HepG2 (cell line): ENCODE data around the gene DTD2. TPM values are rescaled to one million over a fixed set of nuclear protein-coding genes. Genes with fewer than 3 reads are reported as not detected.

Experiments
- CAMTA2 ChIP-seq: sonication (generic); formaldehyde crosslinking; IDR thresholded peaks from 2 replicates; pipeline ENCODE4 v1.4.0; 2020; ENCODE audit warnings: mild to moderate bottlenecking, missing genetic modification reagents, borderline replicate concordance
- GATAD2A ChIP-seq: IDR thresholded peaks from 2 replicates; pipeline ENCODE4 v1.6.1; 2016
- HOXA5 ChIP-seq: sonication (generic); formaldehyde crosslinking; IDR thresholded peaks from 2 replicates; pipeline ENCODE4 v1.4.0; 2020; ENCODE audit warnings: missing genetic modification reagents
- MAX ChIP-seq: IDR thresholded peaks from 2 replicates; pipeline ENCODE4 v1.6.1; 2012; ENCODE audit warnings: inconsistent platforms
- MYC ChIP-seq: sonication (generic); formaldehyde crosslinking; IDR thresholded peaks from 2 replicates; pipeline ENCODE4 v1.9.0; 2021; ENCODE audit warnings: missing genetic modification reagents, borderline replicate concordance
- NFAT5 ChIP-seq: sonication (generic); formaldehyde crosslinking; IDR thresholded peaks from 2 replicates; pipeline ENCODE4 v1.4.0; 2020; ENCODE audit warnings: missing genetic modification reagents
- RARG ChIP-seq: sonication (generic); formaldehyde crosslinking; IDR thresholded peaks from 2 replicates; pipeline ENCODE4 v1.4.0; 2020; ENCODE audit warnings: low read depth, mild to moderate bottlenecking, missing genetic modification reagents
- SNAI1 ChIP-seq: sonication (generic); formaldehyde crosslinking; IDR thresholded peaks from 2 replicates; pipeline ENCODE4 v1.5.0; 2020; ENCODE audit warnings: mild to moderate bottlenecking, missing genetic modification reagents, borderline replicate concordance
- ZBTB14 ChIP-seq: sonication (generic); formaldehyde crosslinking; IDR thresholded peaks from 2 replicates; pipeline ENCODE4 v1.4.0; 2020; ENCODE audit warnings: missing genetic modification reagents
- ZNF318 ChIP-seq: sonication (generic); formaldehyde crosslinking; IDR thresholded peaks from 2 replicates; pipeline ENCODE4 v1.4.0; 2020; ENCODE audit warnings: mild to moderate bottlenecking, missing genetic modification reagents
- ZNF496 ChIP-seq: sonication (generic); formaldehyde crosslinking; IDR thresholded peaks from 2 replicates; pipeline ENCODE4 v1.8.1; 2023; ENCODE audit warnings: mild to moderate bottlenecking, moderate library complexity, missing genetic modification reagents; ENCODE audit not compliant: insufficient replicate concordance
- polyA plus RNA-seq, 8 experiments: library from polyadenylated mRNA; depleted of rRNA in 3 of 8; stranded (reverse) in 7 of 8; unstranded in 1 of 8; fragments of >200 nt; fragmentation: Illumina TruSeq in 4 of 8; extraction: Trizol in 4 of 8; gene quantifications; 2 replicates each; pipeline versions ENCODE4 v1.2.1 to v1.2.3, GENCODE V29; 2011 to 2016; ENCODE audit warnings: low read depth in 4 of 8, missing spikeins in 1 of 8, mixed read lengths in 1 of 8; ENCODE audit not compliant: insufficient read depth in 1 of 8
- total RNA-seq, 5 experiments: library from RNA; depleted of rRNA; stranded (reverse); fragments of >200 nt; fragmentation: Illumina TruSeq; extraction: Trizol; gene quantifications; 2 replicates each; pipeline ENCODE4 v1.2.3, GENCODE V29; 2016; ENCODE audit warnings: low read depth in 1 of 5

Gene DTD2
- total and polyA plus RNA-seq, 2 of the 13 experiments (the other 11 are each of a cell fraction or from before 2014, with no cell fraction given): 22.3 to 49.8 TPM

GRCh38 chr14:31420319-31421111 is 36.8 kb downstream of the DTD2 start, which contains the start of gene HEATR5A (continued):
- TF ChIP-seq ZNF318 (CRISPR knock-in tag) (peak; percentile 97; the same call in 1 of the 2 replicates), HOXA5 (CRISPR knock-in tag) (peak; percentile 90), NFAT5 (CRISPR knock-in tag) (peak; percentile 96), CAMTA2 (CRISPR knock-in tag) (peak; percentile 97; the same call in 1 of the 2 replicates), ZBTB14 (CRISPR knock-in tag) (peak; percentile 95), SNAI1 (CRISPR knock-in tag) (peak; percentile 98; the same call in 1 of the 2 replicates), MYC (CRISPR knock-in tag) (peak; percentile 94), RARG (peak; percentile 99), ZNF496 (CRISPR knock-in tag) (no peak), GATAD2A (peak; percentile 72), MAX (peak; percentile 88)
